CD4-positive, alpha-beta T cell treated with Interleukin-2 at 100 ng/mL for 4 hours (primary cell): ENCODE data around the gene ITGB1BP1.

ENCODE experiments used
- DNase-seq: peaks from one replicate; pipeline ENCODE4 v3.0.0-alpha.2; 2020; ENCODE audit warnings: low spot score

Gene ITGB1BP1

DNA sequence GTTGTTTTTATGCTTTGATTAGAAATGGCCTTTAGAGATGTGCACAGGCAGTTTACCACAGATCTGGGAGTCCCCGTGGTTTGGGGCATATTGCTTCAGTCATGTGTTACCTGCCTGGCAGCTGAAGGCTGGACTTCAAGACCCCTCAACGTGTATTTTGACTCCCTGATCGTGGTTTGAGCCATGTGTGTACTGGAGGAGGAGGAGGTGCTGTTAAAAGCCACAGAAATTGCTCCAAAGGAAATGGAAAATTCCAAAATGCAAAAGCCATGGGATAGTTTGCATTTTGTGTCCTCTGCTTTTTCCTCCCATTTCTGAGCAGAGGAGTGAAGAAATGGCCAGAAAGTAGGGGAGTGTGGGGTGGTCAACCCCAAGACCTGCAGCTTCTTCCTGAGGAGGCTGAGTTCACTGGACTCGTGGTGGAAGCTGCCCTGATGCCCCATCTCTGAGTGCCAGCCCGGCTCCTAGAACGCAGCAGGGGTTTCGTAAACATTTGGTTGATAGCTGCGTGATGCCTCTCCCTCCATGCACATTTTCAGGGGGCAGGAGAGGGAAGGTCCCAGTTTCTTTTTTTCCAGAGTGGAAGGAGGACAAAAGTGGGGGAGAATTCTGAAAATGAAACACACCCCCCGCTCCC, 45.7 kb downstream of the ITGB1BP1 start:
- DNase-seq, result no peak

GRCh38 chr2:9375857-9376428, 47.4 kb downstream of the ITGB1BP1 start:
- no peak for DNase-seq

- DNase-seq, result no peak
Observed at GRCh38 chr2:9374071-9374730, 49.1 kb downstream of the ITGB1BP1 start.

DNA sequence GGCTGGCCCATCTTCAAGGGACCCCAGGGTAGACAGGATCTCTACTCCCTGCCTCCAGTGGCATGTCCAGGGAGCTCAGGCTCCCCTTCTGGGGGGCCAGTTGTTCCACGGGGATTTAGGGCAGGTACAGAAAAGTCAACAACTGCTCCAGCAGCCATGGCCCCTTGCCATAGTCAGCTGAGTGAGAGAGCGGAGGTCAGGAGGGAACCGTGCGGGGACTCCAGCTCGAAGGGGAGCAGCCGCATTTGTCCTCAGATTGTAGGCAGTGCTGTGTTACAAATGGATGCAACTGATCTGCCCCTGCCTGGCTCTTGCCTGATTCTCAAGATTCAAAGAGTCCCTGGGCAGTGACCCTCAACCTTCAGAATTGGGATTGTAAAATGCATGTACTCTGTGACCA, 49.9 kb downstream of the ITGB1BP1 start:
- no peak for DNase-seq

DNA sequence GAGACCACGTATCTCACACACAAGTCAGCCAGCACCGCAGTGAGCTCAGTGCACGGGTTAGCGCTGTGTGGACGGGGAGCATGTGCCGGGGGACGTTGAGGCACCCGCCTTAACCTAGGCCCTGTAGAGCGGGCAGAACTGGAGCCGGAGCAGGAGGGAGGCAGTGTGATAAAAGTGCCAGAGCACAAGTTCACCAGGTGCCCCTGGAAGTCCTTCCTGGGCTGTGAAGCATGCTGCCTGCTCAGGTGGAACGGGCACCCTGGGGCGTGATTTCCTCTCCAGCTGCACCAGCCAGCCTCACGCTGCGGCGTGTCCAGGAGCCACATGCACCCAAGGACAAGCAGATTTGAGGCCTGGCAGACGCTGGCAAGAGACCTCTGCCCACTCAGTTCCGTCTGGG, 50.3 kb downstream of the ITGB1BP1 start:
- DNase-seq, result no peak

DNA sequence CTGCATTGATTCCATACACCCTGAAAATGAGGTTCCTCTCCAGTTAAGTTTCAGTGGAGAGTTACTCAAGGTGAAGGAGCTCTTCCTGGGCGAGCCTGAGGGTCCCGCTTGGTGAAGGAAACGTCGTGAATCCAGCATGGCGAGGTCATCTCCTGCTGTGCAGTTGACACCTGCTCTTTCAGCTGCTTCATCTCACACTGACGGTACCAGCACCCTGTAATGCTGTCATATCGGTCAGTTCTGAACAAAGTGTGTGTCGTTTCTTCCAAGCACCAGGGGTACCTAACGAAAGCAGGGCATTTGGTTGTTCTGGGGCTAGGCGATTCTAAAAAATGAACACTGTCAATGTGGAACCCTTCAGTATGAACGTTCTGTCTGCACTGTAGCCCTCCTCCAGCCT, 52.6 kb downstream of the ITGB1BP1 start:
- DNase-seq, result no peak

DNA sequence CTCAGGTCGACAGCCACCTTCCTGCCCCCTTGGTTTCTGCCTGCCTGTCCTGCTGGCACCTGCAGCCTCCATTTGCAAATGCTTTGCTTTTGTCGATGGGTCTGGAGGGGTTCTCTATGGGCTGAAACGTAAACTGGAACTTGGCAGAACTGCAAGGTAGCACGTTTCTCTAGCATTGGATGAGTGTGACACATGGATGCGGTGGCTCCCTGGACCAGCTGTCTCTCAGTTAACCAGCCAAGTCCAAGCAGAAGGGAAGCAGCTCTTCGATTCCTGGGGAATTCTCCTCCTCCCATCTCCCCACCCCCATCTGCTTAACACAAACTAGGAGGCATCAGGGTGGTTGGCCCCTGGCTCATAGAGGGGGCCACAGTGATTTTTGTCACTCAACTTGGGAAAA, 57.3 kb downstream of the ITGB1BP1 start:
- no peak for DNase-seq

GRCh38 chr2:9365498-9366019, 57.8 kb downstream of the ITGB1BP1 start:
- DNase-seq, result no peak

DNA sequence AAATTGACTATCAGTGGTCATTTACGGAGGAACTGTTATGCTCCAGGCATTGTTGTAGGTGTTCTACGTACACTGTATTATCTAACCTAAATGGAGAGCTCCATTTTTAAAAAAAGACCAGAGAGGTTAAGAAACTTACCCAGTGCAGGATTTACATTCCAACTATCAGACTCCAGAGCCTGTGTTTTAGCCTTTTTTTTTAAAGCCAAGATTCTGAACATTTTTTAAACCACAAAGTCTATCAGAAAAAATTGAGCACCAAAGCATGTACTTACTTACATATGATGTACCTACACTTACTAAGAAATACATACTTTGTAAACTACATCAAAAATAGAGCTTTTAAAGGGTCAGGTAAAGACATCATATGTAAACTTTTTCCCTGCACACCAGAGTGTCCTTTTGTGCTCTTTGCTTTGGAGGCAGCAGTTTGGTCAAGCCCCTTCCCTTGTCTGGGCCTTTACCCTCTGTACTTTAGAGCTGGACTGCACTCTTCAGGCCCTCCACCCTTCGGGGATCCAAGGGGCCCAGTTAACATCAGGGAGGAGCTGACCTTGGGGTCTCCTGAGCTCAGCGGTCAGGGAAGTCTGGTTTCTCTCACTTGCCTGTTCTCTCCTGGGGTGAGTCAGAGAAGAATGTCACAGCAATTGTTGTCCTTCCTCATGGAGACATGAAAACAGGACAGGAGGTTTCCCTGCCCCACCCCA, 58.4 kb downstream of the ITGB1BP1 start:
- no peak for DNase-seq

DNA sequence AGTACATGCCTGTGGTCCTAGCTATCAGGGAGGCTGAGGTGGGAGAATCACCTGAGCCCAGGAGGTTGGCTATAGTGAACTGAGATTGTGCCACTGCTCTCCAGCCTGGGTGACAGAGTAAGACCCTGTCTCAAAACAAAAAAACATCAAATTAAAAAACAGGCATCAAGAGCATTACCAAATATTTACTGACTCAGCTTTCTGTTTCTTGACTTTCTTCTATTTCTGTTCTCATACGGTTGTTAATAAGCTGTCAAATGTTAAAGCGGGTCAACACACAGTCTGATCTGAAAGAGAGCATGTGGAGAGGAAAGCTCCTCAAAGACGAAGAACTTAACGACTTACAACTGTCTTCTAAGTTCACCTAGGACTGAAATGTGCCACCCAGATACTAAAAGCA, 59.0 kb downstream of the ITGB1BP1 start:
- DNase-seq, result no peak

DNA sequence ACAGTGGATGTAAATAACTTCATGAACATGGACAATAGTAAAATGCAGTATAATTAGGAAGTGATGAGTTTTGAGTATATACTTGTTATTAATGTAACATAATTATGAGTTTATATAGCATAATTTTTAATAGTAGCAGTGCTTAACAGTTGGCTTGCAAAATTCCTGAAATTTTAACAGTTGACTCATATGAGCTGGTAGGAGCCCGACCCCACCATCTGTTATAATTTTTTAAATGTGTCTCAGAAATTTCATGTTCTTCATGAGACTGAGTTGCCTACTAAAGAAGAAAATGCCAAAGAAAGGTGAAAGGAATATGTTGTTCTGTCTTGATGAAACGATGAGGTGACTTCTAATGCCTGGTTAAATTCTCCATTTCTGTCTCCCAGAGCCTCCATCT, 62.6 kb downstream of the ITGB1BP1 start:
- no peak for DNase-seq

DNA sequence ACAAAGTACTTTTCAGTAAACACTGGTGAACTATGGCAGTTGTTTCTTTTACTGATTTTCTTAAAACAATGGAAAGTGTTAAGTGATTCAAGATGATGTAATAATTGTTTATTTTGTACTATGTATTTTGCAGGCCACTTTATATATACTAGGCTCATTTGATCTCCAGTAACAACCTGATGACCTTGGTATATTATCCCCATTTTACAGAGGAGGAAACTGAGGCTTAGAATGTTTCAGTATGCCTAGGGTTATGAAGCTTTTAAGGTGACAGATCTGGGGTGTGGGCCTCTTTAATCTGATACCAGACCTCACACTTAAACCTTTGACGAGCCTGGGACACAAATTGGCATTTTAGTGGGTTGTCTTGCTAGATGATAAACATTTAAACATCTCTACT, 63.2 kb downstream of the ITGB1BP1 start:
- no peak for DNase-seq

- no peak for DNase-seq
Observed at GRCh38 chr2:9359463-9359862, 63.9 kb downstream of the ITGB1BP1 start.

- DNase-seq, result no peak
Observed at GRCh38 chr2:9358846-9359245, 64.5 kb downstream of the ITGB1BP1 start.

DNA sequence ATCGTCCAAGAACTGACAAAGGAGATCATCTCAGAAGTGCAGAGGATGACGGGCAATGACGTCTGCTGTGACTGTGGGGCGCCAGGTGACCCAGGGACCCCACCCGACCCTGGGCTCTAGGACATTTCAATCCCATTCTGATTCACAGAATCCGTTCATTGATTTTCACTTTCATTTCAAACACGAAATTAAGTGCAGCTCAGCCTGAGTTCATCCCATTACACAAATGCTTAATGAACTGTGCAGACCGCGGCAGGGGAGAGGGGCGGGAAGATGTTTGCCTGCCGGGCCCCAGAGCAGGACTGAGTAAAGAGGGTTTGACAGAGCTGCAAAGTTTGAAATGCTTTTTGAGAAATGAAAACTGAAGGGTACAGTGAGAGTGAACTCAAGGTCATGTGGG, 67.1 kb downstream of the ITGB1BP1 start:
- DNase-seq, result no peak

DNA sequence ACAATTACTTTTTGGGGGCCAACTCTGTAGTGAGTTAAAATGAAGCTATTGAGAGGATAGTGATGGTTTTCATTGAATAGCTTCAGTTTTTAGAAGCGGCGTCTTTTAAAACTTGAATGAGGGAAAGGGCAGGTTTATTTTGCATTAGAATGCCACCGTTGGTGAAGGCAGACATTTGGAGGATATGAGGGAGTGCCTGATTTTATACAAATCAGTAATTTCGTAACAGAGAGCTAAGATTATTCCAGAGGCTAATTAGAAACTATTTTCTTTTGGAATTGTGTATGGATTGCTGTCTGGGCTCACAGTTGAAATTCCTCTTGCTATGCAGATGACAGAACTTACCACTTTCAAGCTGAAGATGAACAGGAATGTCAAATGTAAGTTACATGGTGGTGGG, 67.6 kb downstream of the ITGB1BP1 start:
- DNase-seq, result no peak

DNA sequence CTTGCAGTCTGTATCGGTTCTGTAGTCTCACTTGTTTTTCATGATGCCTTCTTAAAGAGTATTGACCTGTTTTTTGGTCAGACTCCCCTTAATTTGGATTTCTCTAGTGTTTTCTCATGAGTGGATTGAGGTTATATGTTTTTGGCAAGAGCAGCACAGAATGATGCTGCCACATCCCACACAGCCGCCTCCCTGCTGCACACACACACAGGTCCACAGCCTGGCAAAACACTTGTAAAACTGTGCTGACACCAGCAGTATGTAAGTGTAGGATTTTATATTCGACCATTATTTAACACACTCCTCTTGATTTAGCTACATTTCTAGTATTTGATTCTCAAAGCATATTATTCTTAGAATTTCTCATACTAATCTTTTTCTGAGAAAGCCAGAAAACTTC, 68.1 kb downstream of the ITGB1BP1 start:
- no peak for DNase-seq

GRCh38 chr2:9354318-9354717, 69.0 kb downstream of the ITGB1BP1 start:
- DNase-seq, result no peak
